Stimulated activated CD4-positive, alpha-beta T cell treated with anti-CD3 and anti-CD28 coated beads, Interleukin-12 subunit alpha, Interleukin-12 subunit beta, amount 100 ng/mL, for 4 hours (primary cell): ENCODE data around the gene CLPTM1L.
"Not testable (repeated sequence)": the region's sequence is repeated elsewhere in the genome, so short reads cannot be mapped to it uniquely, and the experiment has no call there.

Experiments used
- DNase-seq: peaks from one replicate; pipeline ENCODE4 v3.0.0-alpha.2; 2020

The CLPTM1L gene

GRCh38 chr5:1380011-1380817 lies 35.3 kb upstream of the CLPTM1L start:
- DNase-seq: peak; percentile 45

- no peak for DNase-seq
These were observed 34.2 kb upstream of the CLPTM1L start for GRCh38 chr5:1378866-1379659.

GRCh38 chr5:1378096-1378495 lies 33.2 kb upstream of the CLPTM1L start:
- no peak for DNase-seq

GRCh38 chr5:1376981-1377380 lies 32.1 kb upstream of the CLPTM1L start:
- no peak for DNase-seq

DNA sequence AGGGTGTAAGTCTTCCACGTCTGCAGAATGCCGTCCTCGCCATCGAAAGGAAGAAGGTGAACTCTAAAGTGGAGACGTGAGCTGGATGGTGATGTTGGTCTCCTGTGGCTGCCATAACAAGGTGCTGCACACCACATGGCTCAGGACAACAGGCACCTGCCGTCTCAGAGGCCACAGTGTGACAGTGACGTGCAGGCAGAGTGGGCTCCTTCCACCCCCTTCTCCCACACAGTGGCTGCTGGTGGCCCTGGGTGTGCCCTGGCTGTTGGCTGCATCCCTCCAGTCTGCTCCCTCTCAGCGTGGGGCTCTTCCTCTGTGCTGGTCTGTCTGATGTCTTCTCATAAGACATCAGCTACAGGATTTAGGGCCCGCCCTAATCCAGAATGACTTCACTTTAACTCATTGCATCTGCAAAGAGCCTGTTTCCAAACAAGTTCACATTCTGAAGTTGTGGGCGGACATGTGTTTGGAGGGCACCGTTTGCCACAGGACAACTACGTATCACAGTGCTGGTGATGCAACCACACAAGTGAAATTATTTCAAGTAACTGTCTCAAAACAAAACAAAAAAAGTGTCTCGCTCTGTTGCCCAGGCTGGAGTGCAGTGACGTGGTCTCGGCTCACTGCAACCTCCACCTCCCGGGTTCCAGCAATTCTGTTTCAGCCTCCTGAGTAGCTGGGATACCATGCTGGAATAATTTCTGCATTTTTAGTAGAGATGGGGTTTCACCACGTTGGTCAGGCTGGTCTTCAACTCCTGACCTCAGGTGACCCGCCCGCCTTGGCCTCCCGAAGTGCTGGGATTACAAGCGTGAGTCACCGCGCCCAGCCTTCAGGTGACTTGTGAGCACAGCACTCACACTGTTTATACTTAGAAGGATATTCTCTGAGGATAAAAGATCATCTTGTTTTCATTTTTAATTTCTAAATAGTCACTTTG lies 31.2 kb upstream of the CLPTM1L start:
- no peak for DNase-seq

GRCh38 chr5:1374679-1375055 lies 29.8 kb upstream of the CLPTM1L start:
- no peak for DNase-seq

- no peak for DNase-seq
These were observed 29.3 kb upstream of the CLPTM1L start for GRCh38 chr5:1374030-1374678.

DNA sequence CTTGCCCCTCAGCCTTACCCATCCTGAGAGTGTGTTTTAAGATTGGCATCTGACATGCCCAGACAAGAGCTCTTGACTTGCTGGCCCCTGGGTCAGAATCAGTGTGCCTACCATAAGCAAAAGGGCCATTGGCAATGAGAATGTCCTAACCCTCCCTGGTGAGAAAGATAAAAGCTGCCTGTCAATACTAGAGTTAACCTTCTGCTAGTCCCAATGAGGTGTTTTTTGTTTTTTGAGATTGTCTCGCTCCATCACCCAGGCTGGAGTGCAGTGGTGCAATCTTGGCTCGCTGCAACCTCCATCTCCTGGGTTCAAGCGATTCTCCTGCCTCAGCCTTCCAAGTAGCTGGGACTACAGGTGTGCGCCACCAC lies 27.1 kb upstream of the CLPTM1L start:
- DNase-seq: not testable (repeated sequence)

- no peak for DNase-seq
These were observed 26.5 kb upstream of the CLPTM1L start for GRCh38 chr5:1371218-1371971.

- DNase-seq: no peak
These were observed 25.1 kb upstream of the CLPTM1L start for GRCh38 chr5:1370006-1370405.

GRCh38 chr5:1368756-1369155 lies 23.9 kb upstream of the CLPTM1L start:
- DNase-seq: no peak

DNA sequence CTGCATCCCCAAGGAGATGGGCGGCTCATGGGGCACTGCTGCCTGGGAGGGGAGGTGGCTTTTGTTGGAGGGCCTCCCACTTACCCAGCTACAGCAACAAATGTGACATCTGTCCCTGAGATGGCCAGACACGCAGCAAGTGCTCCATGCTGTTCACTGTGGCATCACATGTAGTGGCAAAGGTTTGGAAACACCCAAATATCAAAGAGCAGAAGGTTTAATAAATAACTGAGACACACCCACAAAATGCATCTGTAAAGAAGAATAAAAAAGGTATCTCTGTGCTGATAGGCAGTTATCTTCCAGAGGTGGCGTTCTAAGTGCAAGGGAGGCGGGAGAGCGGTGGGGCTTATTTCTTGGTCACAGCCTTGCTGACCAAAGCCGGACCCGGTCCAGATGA lies 23.3 kb upstream of the CLPTM1L start:
- no peak for DNase-seq

DNA sequence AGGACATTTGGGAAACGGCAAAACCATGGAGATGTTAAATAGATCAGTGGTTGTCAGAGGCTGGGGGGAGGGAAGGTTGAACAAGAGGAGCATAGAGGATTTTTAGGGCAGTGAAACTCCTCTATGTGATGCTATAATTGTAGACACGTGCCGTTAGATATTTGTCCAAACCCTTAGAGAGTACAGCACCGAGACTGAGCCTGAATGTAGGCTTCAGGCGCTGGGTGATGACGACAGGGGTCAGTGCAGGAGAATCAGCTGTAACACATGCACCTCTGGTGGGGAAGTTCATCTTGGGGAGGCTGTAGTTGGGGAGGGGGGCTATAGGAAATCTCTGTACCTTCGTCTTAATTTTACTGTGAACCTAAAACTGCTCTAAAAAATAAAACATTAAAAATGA lies 22.2 kb upstream of the CLPTM1L start:
- DNase-seq: no peak

GRCh38 chr5:1366514-1366913 lies 21.6 kb upstream of the CLPTM1L start:
- no peak for DNase-seq

DNA sequence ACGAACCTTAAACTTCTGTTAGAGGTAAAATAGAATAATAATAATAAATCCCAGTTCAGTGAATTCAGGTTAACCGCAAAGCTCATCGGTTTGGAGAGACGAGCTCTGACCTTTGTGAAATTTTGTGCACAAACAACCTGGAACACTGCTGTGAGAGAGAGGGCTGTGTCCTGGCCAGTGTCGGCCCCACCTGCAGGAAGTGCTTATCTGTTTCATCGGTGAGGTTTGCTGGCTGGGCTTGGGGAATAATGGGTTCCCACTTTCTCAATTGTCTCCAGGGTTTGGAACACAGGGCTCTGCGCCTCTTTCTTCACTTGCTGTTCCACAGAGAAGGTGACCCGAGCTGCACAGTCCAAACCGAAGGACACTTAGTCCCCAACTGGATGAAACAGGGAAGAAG lies 19.3 kb upstream of the CLPTM1L start:
- DNase-seq: no peak

GRCh38 chr5:1363581-1363980 lies 18.7 kb upstream of the CLPTM1L start:
- no peak for DNase-seq

DNA sequence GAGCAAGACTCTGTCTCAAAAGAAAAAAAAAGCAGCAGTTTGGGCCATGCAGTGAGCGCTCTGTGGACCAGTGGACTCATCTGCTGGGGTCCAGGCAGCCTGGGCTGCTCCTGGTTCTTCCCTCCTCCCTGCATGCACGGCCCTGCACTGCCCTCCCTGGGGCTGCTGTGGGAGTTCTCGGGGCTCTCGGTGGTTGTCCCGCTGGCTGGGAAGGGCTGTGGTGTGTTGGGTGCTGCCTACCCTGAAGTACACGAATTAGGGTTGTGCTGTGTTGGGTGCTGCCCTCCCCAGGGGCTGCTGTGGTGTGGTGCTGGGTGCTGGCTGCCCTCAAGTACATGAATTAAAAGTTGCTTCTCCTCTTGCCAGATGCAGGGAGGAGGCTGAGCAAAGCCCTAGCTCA lies 18.3 kb upstream of the CLPTM1L start:
- DNase-seq: no peak

- DNase-seq: no peak
These were observed 17.5 kb upstream of the CLPTM1L start for GRCh38 chr5:1362242-1363015.

DNA sequence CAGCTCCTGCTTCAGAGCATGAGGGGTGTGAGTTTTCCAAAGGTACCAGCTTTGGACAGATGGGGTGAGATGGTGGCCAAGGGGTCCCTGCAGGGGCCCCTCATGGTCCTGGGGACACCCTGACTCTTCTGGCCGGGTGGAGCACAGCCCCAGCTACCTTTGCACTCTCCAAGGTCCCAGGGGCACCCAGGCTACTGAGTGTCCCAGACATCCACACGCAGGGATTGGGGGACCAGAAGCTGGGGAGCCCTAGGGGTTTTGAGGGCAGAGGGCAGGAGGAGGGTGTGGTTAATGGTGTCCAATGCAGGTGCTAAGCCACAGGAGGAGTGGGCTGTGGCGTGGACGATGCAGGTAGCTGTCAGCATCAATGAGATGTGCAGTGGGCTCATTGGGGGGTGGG lies 16.0 kb upstream of the CLPTM1L start:
- DNase-seq: no peak

- DNase-seq: not testable (repeated sequence)
These were observed 15.5 kb upstream of the CLPTM1L start for GRCh38 chr5:1360367-1360766.

GRCh38 chr5:1359713-1360112 lies 14.8 kb upstream of the CLPTM1L start:
- DNase-seq: no peak
